Activated naive CD4-positive, alpha-beta T cell treated with anti-CD3 and anti-CD28 coated beads, Interleukin-2, amount 50 U/mL, for 24 hours (primary cell): Measurements from ENCODE around the gene PRSS12.
"Not testable (repeated sequence)": the region's sequence is repeated elsewhere in the genome, so short reads cannot be mapped to it uniquely, and the experiment has no call there.

Experiments
- H3K27ac Mint-ChIP-seq: one replicate; pipeline ENCODE4 v1.8.0; 2021; ENCODE audit warnings: mild to moderate bottlenecking, mixed read lengths
- H3K27me3 Mint-ChIP-seq: one replicate; pipeline ENCODE4 v1.8.0; 2021; ENCODE audit warnings: mixed read lengths
- H3K36me3 Mint-ChIP-seq: one replicate; pipeline ENCODE4 v1.8.0; 2021; ENCODE audit warnings: mixed read lengths
- H3K4me1 Mint-ChIP-seq: one replicate; pipeline ENCODE4 v1.8.0; 2021; ENCODE audit warnings: mixed read lengths
- H3K4me3 Mint-ChIP-seq: one replicate; pipeline ENCODE4 v1.8.0; 2021; ENCODE audit warnings: mild to moderate bottlenecking, mixed read lengths
- H3K9me3 Mint-ChIP-seq: one replicate; pipeline ENCODE4 v1.8.0; 2021; ENCODE audit warnings: mixed read lengths

The PRSS12 gene

GRCh38 chr4:118279328-118279727, 73.5 kb downstream of the PRSS12 start:
- H3K27ac Mint-ChIP-seq: peak overlapping the region; percentile 98
- H3K27me3 Mint-ChIP-seq: no peaks in the 10 kb centered on the region
- H3K9me3 Mint-ChIP-seq: no peaks in the 10 kb centered on the region
- H3K4me1 Mint-ChIP-seq: peaks cover 54% of the 10 kb centered on the region
- H3K4me3 Mint-ChIP-seq: peak overlapping the region; percentile 90
- peaks cover 34% of the 10 kb centered on the region for H3K36me3 Mint-ChIP-seq

GRCh38 chr4:118278473-118279274, 74.1 kb downstream of the PRSS12 start:
- Mint-ChIP-seq H3K27me3 (no peaks in the 10 kb centered on the region), H3K4me3 (peak overlapping the region; percentile 90), H3K36me3 (peaks cover 34% of the 10 kb centered on the region), H3K27ac (peak overlapping the region; percentile 98), H3K9me3 (no peaks in the 10 kb centered on the region), H3K4me1 (peaks cover 50% of the 10 kb centered on the region)

- H3K9me3 Mint-ChIP-seq: no peaks in the 10 kb centered on the region
- no peaks in the 10 kb centered on the region for H3K27me3 Mint-ChIP-seq
- H3K27ac Mint-ChIP-seq: no peak overlapping the region
- H3K36me3 Mint-ChIP-seq: peaks cover 27% of the 10 kb centered on the region
- peaks cover 38% of the 10 kb centered on the region for H3K4me1 Mint-ChIP-seq
- H3K4me3 Mint-ChIP-seq: peak overlapping the region; percentile 90
These were observed 75.6 kb downstream of the PRSS12 start for GRCh38 chr4:118277243-118277642.

DNA sequence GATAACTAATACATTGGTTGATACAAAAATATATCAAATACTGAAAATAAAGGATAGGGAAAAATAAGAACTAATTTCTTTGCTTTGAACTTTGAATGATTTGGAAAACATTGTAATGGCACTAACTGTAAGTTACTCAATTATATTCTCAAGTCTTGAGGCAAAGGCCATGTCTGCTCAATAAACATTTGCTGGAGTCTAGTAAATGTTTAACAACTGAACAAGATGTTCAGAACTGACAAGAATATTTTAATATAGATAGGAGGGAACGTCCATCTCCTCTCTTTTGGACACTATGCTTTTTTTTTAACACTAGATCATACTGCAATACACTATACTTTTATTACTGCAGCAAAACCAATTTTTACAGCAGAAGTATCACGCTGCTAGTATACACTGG, 76.2 kb downstream of the PRSS12 start:
- no peak overlapping the region for H3K4me3 Mint-ChIP-seq

DNA sequence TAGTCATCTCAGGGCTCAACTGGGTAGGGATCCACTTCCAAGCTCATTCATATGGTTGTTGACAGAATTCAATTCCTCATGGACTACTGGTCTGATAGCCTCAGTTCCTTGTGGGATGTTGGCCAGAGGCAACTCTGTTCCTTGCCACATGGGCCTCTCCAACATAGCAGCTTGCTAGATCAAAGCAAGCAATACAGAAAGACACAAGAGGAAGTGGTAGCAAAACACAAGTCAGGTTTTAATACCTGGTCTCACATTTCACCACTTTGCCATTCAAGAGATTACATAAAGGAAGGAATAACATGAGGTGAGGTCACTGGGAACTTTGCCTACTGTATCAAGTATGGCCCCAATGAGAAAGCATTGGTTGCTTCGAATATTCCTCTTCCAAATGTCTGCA, 79.2 kb downstream of the PRSS12 start:
- Mint-ChIP-seq H3K27me3 (peaks cover 1% of the 10 kb centered on the region), H3K36me3 (peaks cover 1% of the 10 kb centered on the region), H3K9me3 (no peaks in the 10 kb centered on the region), H3K4me1 (peaks cover 19% of the 10 kb centered on the region), H3K4me3 (no peak overlapping the region), H3K27ac (no peak overlapping the region)

More for the DNA sequence above, 76.2 kb downstream of the PRSS12 start:
- Mint-ChIP-seq H3K27me3 (no peaks in the 10 kb centered on the region), H3K9me3 (no peaks in the 10 kb centered on the region), H3K36me3 (peaks cover 22% of the 10 kb centered on the region), H3K4me1 (peaks cover 31% of the 10 kb centered on the region), H3K27ac (no peak overlapping the region)

DNA sequence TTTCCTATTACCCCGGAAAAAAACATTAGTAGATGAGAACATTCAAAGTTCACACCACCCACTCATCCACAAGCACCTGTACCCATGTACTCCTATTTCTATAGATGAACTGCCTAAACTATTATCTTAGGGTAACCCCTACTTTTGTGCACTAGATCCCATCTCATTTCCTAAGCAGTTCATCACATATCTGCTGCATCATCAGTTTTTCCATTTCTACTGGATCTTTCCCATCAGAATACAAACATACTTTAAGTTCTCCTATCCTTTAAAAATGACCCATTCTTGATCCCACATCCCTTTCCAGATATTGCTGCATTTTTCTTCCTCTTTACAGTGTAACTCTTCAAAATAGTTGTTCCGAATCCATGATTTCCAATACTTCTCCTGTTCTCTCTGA, 81.0 kb downstream of the PRSS12 start:
- Mint-ChIP-seq H3K36me3 (no peaks in the 10 kb centered on the region), H3K9me3 (no peaks in the 10 kb centered on the region), H3K27ac (no peak overlapping the region), H3K27me3 (peaks cover 1% of the 10 kb centered on the region), H3K4me3 (no peak overlapping the region), H3K4me1 (peaks cover 2% of the 10 kb centered on the region)

GRCh38 chr4:118270492-118270891, 82.3 kb downstream of the PRSS12 start:
- Mint-ChIP-seq H3K27me3 (peaks cover 1% of the 10 kb centered on the region), H3K4me1 (no peaks in the 10 kb centered on the region), H3K4me3 (no peak overlapping the region), H3K36me3 (no peaks in the 10 kb centered on the region), H3K9me3 (no peaks in the 10 kb centered on the region), H3K27ac (peak overlapping the region; percentile 10)

DNA sequence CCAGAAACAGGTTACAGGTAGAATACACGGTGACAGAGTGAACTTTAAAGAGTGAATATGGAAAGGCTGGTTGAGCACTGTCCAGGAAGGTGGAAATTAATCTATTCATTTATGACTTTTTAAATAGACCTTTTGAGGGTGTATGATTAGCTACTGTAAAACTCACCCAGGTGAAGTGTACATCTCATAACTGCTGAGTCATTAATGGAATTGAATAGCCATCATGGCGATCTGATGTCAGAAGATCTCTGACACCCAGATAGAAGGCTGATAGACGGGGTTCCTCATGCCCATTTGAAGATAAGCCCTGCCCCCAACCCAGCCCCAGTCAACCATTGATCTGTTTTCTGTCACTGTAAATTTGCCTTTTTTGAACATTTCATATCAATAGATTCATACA, 84.0 kb downstream of the PRSS12 start:
- Mint-ChIP-seq H3K36me3 (no peaks in the 10 kb centered on the region), H3K27ac (no peak overlapping the region), H3K4me3 (no peak overlapping the region), H3K27me3 (peaks cover 1% of the 10 kb centered on the region), H3K4me1 (no peaks in the 10 kb centered on the region), H3K9me3 (no peaks in the 10 kb centered on the region)

DNA sequence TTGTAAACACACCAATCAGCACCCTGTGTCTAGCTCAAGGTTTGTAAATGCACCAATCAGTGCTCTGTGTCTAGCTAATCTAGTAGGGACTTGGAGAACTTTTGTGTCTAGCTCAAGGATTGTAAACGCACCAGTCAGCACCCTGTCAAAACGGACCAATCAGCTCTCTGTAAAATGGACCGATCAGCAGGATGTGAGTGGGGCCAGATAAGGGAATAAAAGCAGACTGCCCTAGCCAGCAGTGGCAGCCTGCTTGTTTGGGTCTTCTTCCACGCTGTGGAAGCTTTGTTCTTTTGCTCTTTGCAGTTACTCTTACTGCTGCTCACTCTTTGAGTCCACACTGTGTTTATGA, 86.7 kb downstream of the PRSS12 start:
- H3K27ac Mint-ChIP-seq, H3K9me3 Mint-ChIP-seq, H3K27me3 Mint-ChIP-seq, H3K36me3 Mint-ChIP-seq, H3K4me1 Mint-ChIP-seq: not testable (repeated sequence)
- peak overlapping the region; percentile 45 for H3K4me3 Mint-ChIP-seq

DNA sequence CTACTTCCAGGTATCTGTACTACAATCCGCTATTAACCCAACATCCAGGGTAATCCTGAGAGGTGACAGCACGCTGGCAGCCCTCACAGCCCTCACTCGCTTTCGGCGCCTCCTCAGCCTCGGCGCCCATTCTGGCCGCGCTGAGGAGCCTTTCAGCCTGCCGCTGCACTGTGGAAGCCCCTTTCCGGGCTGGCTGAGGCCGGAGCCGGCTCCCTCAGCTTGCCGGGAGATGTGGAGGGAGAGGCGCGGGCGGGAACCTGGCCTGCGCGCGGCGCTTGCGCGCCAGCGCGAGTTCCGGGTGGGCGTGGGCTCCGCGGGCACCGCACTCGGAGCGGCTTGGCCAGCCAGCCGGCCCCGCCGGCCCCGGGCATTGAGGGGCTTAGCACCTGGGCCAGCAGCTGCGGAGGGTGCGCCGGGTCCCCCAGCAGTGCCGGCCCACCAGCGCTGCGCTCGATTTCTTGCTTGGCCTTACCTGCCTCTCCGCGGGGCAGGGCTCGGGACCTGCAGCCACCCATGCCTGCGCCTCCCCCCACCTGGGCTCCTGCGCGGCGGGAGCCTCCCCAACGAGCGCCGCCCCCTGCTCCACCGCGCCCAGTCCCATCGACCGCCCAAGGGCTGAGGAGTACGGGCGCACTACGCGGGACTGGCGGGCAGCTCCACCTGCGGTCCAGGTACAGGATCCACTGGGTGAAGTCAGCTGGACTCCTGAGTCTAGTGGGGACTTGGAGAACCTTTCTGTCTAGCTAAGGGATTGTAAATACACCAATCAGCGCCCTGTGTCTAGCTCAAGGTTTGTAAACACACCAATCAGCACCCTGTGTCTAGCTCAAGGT, 87.3 kb downstream of the PRSS12 start:
- H3K4me3 Mint-ChIP-seq: peak overlapping the region; percentile 81
- H3K27ac Mint-ChIP-seq: no peak overlapping the region
- H3K9me3 Mint-ChIP-seq: no peaks in the 10 kb centered on the region

GRCh38 chr4:118264096-118264495, 88.7 kb downstream of the PRSS12 start:
- no peaks in the 10 kb centered on the region for H3K9me3 Mint-ChIP-seq
- no peaks in the 10 kb centered on the region for H3K36me3 Mint-ChIP-seq
- H3K27ac Mint-ChIP-seq: no peak overlapping the region
- H3K27me3 Mint-ChIP-seq: peaks cover 6% of the 10 kb centered on the region
- H3K4me1 Mint-ChIP-seq: no peaks in the 10 kb centered on the region
- H3K4me3 Mint-ChIP-seq: no peak overlapping the region

More for the DNA sequence above, 87.3 kb downstream of the PRSS12 start:
- Mint-ChIP-seq H3K36me3 (no peaks in the 10 kb centered on the region), H3K4me1 (no peaks in the 10 kb centered on the region), H3K27me3 (peaks cover 7% of the 10 kb centered on the region)

GRCh38 chr4:118260309-118260708, 92.5 kb downstream of the PRSS12 start:
- H3K4me3 Mint-ChIP-seq: no peak overlapping the region
- no peak overlapping the region for H3K27ac Mint-ChIP-seq
- H3K36me3 Mint-ChIP-seq: no peaks in the 10 kb centered on the region
- no peaks in the 10 kb centered on the region for H3K4me1 Mint-ChIP-seq
- peaks cover 6% of the 10 kb centered on the region for H3K27me3 Mint-ChIP-seq
- no peaks in the 10 kb centered on the region for H3K9me3 Mint-ChIP-seq

GRCh38 chr4:118259111-118259510, 93.7 kb downstream of the PRSS12 start:
- no peak overlapping the region for H3K27ac Mint-ChIP-seq
- H3K9me3 Mint-ChIP-seq: no peaks in the 10 kb centered on the region
- no peaks in the 10 kb centered on the region for H3K4me1 Mint-ChIP-seq
- H3K27me3 Mint-ChIP-seq: peaks cover 6% of the 10 kb centered on the region
- no peak overlapping the region for H3K4me3 Mint-ChIP-seq
- no peaks in the 10 kb centered on the region for H3K36me3 Mint-ChIP-seq

DNA sequence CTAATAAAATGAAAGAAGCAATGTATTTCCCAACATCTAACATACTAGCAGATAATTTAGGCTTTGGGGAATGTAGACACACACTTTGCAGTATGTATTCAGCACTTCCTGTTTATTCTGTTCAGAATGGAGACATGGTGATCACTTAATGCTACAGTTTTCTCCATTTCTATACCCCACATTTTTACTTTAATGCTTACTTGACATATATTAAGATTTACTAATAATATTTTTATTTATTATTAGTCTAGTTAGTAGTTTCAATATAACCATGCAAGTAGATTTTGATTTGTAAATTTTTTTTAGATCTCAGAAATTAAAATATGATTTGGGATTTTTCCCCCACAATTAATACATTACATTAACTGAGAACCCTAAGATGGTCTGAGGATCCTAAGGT, 98.4 kb downstream of the PRSS12 start:
- Mint-ChIP-seq H3K4me3 (no peak overlapping the region), H3K9me3 (no peaks in the 10 kb centered on the region), H3K27me3 (no peaks in the 10 kb centered on the region), H3K36me3 (no peaks in the 10 kb centered on the region), H3K27ac (no peak overlapping the region), H3K4me1 (no peaks in the 10 kb centered on the region)

DNA sequence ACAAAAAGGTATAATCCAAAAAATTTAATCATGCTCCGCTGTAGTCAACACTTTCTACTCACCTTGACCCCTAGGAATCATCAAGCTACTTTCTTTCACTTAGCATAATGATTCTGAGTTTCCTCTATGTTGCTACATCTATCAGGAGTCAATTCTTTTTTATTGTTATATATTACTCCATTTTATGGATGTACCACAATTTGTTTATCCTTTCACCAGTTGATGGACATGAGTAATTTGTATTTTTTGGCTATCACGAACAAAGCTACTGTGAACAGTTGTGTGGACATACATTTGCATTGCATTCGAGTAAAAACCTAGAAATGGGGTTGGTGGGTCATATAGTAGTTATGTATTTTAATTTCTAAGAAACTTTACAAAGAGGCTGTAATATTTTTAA, 102.9 kb downstream of the PRSS12 start:
- H3K27ac Mint-ChIP-seq: no peak overlapping the region
- no peaks in the 10 kb centered on the region for H3K36me3 Mint-ChIP-seq

DNA sequence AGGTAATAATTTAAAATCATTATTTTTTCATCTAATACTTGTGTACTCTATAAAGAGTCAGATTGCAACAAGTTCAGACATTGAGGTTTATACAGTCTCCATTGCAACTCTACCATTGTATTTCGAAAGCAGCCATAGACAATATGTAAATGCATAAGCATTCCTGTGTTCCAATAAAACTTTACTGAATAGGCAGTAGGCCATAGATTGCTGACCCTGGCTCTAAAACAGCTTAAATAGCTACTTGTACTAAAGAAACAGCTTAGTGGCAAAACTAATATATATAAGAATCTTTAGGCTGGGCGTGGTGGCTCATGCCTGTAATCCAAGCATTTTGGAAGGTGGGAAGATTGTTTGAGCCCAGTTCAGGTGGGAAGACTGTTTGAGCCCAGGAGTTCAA, 115.3 kb downstream of the PRSS12 start:
- Mint-ChIP-seq H3K9me3 (no peaks in the 10 kb centered on the region), H3K4me3 (no peak overlapping the region), H3K4me1 (no peaks in the 10 kb centered on the region), H3K36me3 (no peaks in the 10 kb centered on the region), H3K27me3 (peaks cover 1% of the 10 kb centered on the region), H3K27ac (no peak overlapping the region)

More for the DNA sequence above, 102.9 kb downstream of the PRSS12 start:
- no peaks in the 10 kb centered on the region for H3K9me3 Mint-ChIP-seq
- H3K4me1 Mint-ChIP-seq: peaks cover 3% of the 10 kb centered on the region
- H3K4me3 Mint-ChIP-seq: no peak overlapping the region
- no peaks in the 10 kb centered on the region for H3K27me3 Mint-ChIP-seq
